GM06990 (cell line): Measurements from ENCODE around the gene HIBCH.

Experiments
- DNase-seq: peaks from one replicate; pipeline ENCODE4 v3.0.0-alpha.2; 2011; ENCODE audit not compliant: insufficient read length; ENCODE audit errors: extremely low read depth
- H3K27me3 ChIP-seq: replicated peaks from 2 replicates; pipeline ENCODE4 v1.6.0; 2011; ENCODE audit warnings: low read length; ENCODE audit not compliant: control insufficient read depth, insufficient read depth
- H3K36me3 ChIP-seq: 2 replicates; pipeline ENCODE4 v1.5.1; 2011; ENCODE audit warnings: low read length; ENCODE audit not compliant: control insufficient read depth, insufficient read depth
- H3K4me3 ChIP-seq: replicated peaks from 2 replicates; pipeline ENCODE4 v1.5.1; 2011; ENCODE audit warnings: low read depth, mild to moderate bottlenecking, control low read depth, low read length
- CTCF ChIP-seq: IDR thresholded peaks from 2 replicates; pipeline ENCODE4 v1.5.1; 2011; ENCODE audit warnings: low read length, control low read depth, mild to moderate bottlenecking, inconsistent platforms; ENCODE audit not compliant: insufficient read depth, poor library complexity, severe bottlenecking

Gene HIBCH

GRCh38 chr2:190199530-190199929 is 120.1 kb downstream of the HIBCH start:
- Histone ChIP-seq H3K36me3 (peaks cover 5% of the 10 kb centered on the region; the same call in 1 of the 2 replicates), H3K4me3 (no peak overlapping the region), H3K27me3 (no peaks in the 10 kb centered on the region)
- no peak for DNase-seq
- TF ChIP-seq CTCF, result no peak

- Histone ChIP-seq H3K27me3 (no peaks in the 10 kb centered on the region), H3K4me3 (no peak overlapping the region), H3K36me3 (peaks cover 5% of the 10 kb centered on the region)
- TF ChIP-seq CTCF, result no peak
- DNase-seq, result no peak
Observed at GRCh38 chr2:190199109-190199508, 120.5 kb downstream of the HIBCH start.

- Histone ChIP-seq H3K4me3 (no peak overlapping the region), H3K27me3 (no peaks in the 10 kb centered on the region), H3K36me3 (peaks cover 3% of the 10 kb centered on the region)
- DNase-seq, result no peak
- no peak for TF ChIP-seq CTCF
Observed at GRCh38 chr2:190197143-190197720, 122.4 kb downstream of the HIBCH start.

GRCh38 chr2:190190507-190191162 is 129.0 kb downstream of the HIBCH start:
- no peak for DNase-seq
- Histone ChIP-seq H3K36me3 (no peaks in the 10 kb centered on the region; the same call in 1 of the 2 replicates), H3K4me3 (no peak overlapping the region), H3K27me3 (no peaks in the 10 kb centered on the region)
- TF ChIP-seq CTCF, result no peak

DNA sequence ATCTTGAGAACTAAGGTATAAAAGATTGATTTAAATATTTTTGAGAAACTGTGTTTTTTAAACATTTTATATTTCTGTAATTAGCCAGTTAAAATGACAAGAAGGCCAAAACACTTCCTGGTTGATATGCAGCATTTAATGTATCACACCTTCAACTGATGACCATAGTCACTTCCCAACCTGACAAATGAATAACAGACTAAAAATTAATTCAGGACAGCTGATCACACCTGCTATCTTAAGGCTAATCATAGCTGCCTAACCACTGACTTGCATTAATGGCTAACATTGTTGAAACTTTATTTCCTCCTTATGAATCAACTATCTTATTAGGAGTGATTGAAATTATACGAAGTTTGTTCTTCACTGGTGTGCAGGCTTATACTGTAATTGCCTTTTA is 131.3 kb downstream of the HIBCH start:
- no peaks in the 10 kb centered on the region for H3K36me3 ChIP-seq
- DNase-seq, result no peak
- H3K27me3 ChIP-seq, result no peaks in the 10 kb centered on the region
- TF ChIP-seq CTCF, result no peak
- no peak overlapping the region for H3K4me3 ChIP-seq

DNA sequence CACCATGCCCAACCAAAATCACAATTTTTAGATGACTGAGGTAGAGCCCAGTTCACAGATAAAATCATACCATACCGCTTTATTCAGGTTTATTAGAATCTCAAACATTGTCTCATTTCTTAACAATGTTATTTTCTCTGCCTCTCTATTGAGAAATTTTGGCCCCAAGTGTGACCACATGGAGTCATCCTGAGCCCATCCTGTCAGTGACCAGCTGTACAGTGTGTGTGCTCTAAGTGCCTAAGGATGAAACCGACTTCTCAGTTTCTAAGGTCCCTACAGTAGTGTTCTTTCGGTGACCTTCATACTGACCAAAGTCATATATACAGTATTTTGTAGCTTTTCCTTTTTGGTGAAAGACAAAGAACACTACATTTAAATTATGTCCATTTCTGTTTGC is 133.4 kb downstream of the HIBCH start:
- H3K36me3 ChIP-seq, result no peaks in the 10 kb centered on the region
- DNase-seq, result no peak
- H3K4me3 ChIP-seq, result no peak overlapping the region
- H3K27me3 ChIP-seq, result no peaks in the 10 kb centered on the region
- no peak for TF ChIP-seq CTCF
